Calu3 (cell line): Measurements from ENCODE around the gene CROCC. TPM values are rescaled to one million over a fixed set of nuclear protein-coding genes. Genes with fewer than 3 reads are reported as not detected.
A peak's percentile ranks its signal among the peaks of the same experiment; 100 is the strongest.
"Not testable (repeated sequence)": the region's sequence is repeated elsewhere in the genome, so short reads cannot be mapped to it uniquely, and the experiment has no call there.

Source experiments
- BruUV-seq: library from RNA; stranded (reverse); fragments of 400-500 nt; replicated peaks from 2 replicates; lab custom pipeline; 2021; lab: Mats Ljungman, UMichigan
- CTCF ChIA-PET: fragments of 300-600 bp; sonication (Branson Sonifier 250); formaldehyde crosslinking; loops from one replicate; lab custom pipeline; 2022; ENCODE audit warnings: antibody characterized with exemption; lab: Charles Lee
- DNase-seq: peaks from one replicate; pipeline ENCODE4 v3.0.0; 2022
- H3K27ac Mint-ChIP-seq: one replicate; pipeline ENCODE4 v1.8.0; 2022; ENCODE audit warnings: mixed read lengths; ENCODE audit not compliant: unreplicated experiment
- H3K27me3 Mint-ChIP-seq: one replicate; pipeline ENCODE4 v1.8.0; 2022; ENCODE audit warnings: mixed read lengths; ENCODE audit not compliant: unreplicated experiment
- H3K36me3 Mint-ChIP-seq: one replicate; pipeline ENCODE4 v1.8.0; 2022; ENCODE audit warnings: mild to moderate bottlenecking, moderate library complexity, mixed read lengths; ENCODE audit not compliant: insufficient read depth, unreplicated experiment
- H3K4me1 Mint-ChIP-seq: one replicate; pipeline ENCODE4 v1.8.0; 2022; ENCODE audit warnings: mild to moderate bottlenecking, low read depth, mixed read lengths; ENCODE audit not compliant: unreplicated experiment
- H3K4me3 Mint-ChIP-seq: one replicate; pipeline ENCODE4 v1.8.0; 2022; ENCODE audit warnings: mild to moderate bottlenecking, low read depth, moderate library complexity, mixed read lengths; ENCODE audit not compliant: unreplicated experiment
- H3K9me3 Mint-ChIP-seq: one replicate; pipeline ENCODE4 v1.8.0; 2022; ENCODE audit warnings: low read depth, mixed read lengths; ENCODE audit not compliant: unreplicated experiment
- intact Hi-C: fragments of 100-400 bp; cut with micrococcal nuclease; formaldehyde crosslinking; loops from one replicate; pipeline ENCODE4 v1.10.0; 2022; ENCODE audit not compliant: unreplicated experiment
- total RNA-seq: library from RNA; stranded (reverse); gene quantifications from 2 replicates; pipeline ENCODE4 v1.2.3, GENCODE V29; 2022
- TF ChIP-seq, protein P1 (sequence below): fragments of 200-600 bp; IDR thresholded peaks from one replicate; pipeline ENCODE4 v1.8.0; 2022; ENCODE audit warnings: antibody characterized with exemption; ENCODE audit not compliant: unreplicated experiment

CROCC gene
- total RNA-seq, 1 experiment from 2014 or later = 12.0 TPM

DNA sequence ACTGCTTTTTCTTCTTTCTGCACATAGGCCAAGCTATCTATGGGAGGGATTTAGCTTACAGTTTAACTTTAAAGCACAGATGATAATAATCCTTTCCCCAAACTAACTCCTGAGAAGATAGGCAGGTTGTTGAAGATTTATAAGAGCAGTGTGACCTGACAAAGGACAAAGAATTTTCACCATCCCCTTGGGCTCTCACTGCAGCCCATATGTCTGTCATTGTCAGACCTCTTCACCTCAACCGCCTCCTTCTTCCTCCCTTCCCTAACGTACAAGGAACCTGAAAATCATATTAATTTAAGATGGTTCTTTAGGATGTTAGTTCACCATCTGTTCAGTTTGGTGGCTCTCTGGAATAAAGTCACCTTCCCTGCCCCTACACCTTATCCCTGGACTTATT is 21.0 kb upstream of the CROCC start:
- no peak overlapping the region for H3K4me3 Mint-ChIP-seq
- BruUV-seq = no TSS peak
- intact Hi-C loops = no loop called here
- no peaks in the 10 kb centered on the region for H3K9me3 Mint-ChIP-seq
- H3K27me3 Mint-ChIP-seq = no peaks in the 10 kb centered on the region
- DNase-seq = no peak
- CTCF ChIA-PET = no interaction called here
- H3K4me1 Mint-ChIP-seq = peaks cover 14% of the 10 kb centered on the region
- TF ChIP-seq, protein P1, sequence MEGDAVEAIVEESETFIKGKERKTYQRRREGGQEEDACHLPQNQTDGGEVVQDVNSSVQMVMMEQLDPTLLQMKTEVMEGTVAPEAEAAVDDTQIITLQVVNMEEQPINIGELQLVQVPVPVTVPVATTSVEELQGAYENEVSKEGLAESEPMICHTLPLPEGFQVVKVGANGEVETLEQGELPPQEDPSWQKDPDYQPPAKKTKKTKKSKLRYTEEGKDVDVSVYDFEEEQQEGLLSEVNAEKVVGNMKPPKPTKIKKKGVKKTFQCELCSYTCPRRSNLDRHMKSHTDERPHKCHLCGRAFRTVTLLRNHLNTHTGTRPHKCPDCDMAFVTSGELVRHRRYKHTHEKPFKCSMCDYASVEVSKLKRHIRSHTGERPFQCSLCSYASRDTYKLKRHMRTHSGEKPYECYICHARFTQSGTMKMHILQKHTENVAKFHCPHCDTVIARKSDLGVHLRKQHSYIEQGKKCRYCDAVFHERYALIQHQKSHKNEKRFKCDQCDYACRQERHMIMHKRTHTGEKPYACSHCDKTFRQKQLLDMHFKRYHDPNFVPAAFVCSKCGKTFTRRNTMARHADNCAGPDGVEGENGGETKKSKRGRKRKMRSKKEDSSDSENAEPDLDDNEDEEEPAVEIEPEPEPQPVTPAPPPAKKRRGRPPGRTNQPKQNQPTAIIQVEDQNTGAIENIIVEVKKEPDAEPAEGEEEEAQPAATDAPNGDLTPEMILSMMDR = no peak
- H3K27ac Mint-ChIP-seq = no peak overlapping the region
- H3K36me3 Mint-ChIP-seq = peaks cover 28% of the 10 kb centered on the region

DNA sequence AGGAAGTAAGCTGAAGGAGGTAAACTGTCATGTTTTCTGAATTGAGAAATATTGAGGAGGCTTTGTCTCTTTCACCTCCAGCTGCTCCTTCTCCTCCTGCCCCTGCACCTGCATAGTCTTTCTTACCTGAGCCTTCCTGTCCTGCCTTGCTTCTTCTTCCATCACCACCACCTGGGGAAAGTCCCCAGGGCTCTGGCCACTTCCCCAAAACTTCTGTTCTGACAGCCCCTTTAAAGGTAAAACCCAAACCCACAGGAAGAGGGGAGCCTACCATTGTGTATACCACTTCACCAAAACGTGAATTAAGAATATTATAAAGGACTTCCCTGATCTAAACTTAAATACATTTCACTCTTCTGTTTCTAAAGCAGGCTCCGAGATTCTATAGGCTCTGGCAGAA is 20.4 kb upstream of the CROCC start:
- BruUV-seq, H3K27me3 Mint-ChIP-seq, H3K27ac Mint-ChIP-seq, DNase-seq, CTCF ChIA-PET, H3K9me3 Mint-ChIP-seq, H3K4me3 Mint-ChIP-seq, intact Hi-C loops: not testable (repeated sequence)
- peaks cover 14% of the 10 kb centered on the region for H3K4me1 Mint-ChIP-seq
- H3K36me3 Mint-ChIP-seq = peaks cover 22% of the 10 kb centered on the region

DNA sequence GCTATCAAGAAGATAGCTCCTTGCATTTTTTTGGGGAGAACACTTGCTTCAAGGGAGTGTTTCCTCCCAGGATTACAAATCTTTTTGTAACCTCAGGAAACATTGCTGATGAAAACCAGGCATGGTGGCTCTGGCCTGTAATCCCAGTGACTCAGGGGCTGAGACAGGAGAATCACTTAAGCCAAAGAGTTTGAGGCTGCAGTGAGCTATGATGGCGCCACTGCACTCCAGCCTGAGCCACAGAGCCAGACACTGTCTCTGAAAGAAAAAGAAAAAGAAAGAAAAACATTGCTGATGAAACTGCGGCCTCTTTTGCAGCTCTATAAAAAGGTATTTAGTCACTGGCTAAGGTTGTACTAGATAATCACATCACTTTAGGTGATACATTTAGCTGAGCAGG is 18.7 kb upstream of the CROCC start:
- Mint-ChIP-seq H3K4me1 (no peaks in the 10 kb centered on the region), H3K27me3 (no peaks in the 10 kb centered on the region), H3K9me3 (no peaks in the 10 kb centered on the region), H3K4me3 (no peak overlapping the region), H3K27ac (no peak overlapping the region), H3K36me3 (peaks cover 7% of the 10 kb centered on the region)
- BruUV-seq = no TSS peak
- CTCF ChIA-PET = interaction anchor here (0.5 kb wide), 1 partner anchor 274 kb away, joined by 3 read pairs; no protein-coding TSS in a partner anchor
- TF ChIP-seq, protein P1 = no peak
- DNase-seq = no peak
- intact Hi-C loops = no loop called here

DNA sequence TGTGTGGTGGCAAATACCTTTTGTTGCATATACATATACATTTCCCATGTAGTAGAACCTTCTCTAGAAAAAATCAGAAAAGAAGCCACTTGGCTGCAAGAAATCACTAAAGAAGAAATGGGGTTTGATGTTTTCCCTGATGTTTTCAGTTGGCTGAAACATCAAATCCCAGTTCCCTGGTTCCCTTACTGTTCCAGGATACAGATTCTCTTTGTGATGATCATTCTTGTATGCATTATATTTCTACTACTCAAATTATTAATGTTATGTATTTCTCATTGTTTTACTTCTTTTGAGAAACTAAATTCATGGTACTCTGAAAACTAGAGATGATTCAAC is 18.3 kb upstream of the CROCC start:
- Mint-ChIP-seq H3K9me3 (no peaks in the 10 kb centered on the region), H3K4me1 (no peaks in the 10 kb centered on the region), H3K27me3 (no peaks in the 10 kb centered on the region), H3K4me3 (no peak overlapping the region), H3K36me3 (peaks cover 7% of the 10 kb centered on the region), H3K27ac (no peak overlapping the region)
- intact Hi-C loops = no loop called here
- DNase-seq = no peak
- CTCF ChIA-PET = interaction anchor here (0.5 to 0.9 kb wide), 2 partner anchors 45 to 275 kb away, joined by 3 to 5 read pairs; no protein-coding TSS in a partner anchor
- no TSS peak for BruUV-seq
- TF ChIP-seq, protein P1 = no peak

DNA sequence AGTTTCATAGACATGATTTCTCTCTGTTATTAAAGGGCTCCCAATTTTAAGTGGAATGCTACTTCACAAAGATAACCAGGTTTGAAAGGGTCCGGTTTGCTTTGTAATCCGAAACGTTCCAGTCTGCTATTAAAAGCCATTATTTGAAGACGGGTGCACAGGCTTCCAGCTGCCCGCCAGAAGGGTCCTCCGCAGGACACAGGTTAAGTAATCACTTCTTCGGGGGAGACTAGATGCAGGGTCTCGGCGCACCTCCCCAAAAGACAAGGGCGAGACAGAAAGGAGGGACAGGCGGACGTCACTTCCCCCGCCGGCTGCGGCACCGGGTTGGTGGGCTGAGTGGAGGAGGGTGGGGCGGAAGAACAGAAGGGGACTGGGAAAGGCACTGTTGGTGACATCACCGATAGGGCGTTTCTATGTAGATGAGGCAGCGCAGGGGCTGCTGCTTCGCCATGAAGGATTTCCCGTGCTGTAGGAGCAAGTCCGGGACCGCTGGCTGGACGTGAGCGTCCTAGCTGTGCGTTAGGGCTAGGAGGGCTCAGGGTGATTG is 17.1 kb upstream of the CROCC start:
- CTCF ChIA-PET = interaction anchor here (0.8 to 0.9 kb wide), 2 partner anchors 44 to 56 kb away, joined by 3 to 5 read pairs; no protein-coding TSS in a partner anchor
- Mint-ChIP-seq H3K4me1 (no peaks in the 10 kb centered on the region), H3K36me3 (peaks cover 7% of the 10 kb centered on the region), H3K27ac (no peak overlapping the region), H3K4me3 (no peak overlapping the region), H3K9me3 (no peaks in the 10 kb centered on the region), H3K27me3 (no peaks in the 10 kb centered on the region)
- intact Hi-C loops = no loop called here
- TF ChIP-seq, protein P1 = no peak
- no TSS peak for BruUV-seq
- DNase-seq = peak; percentile 93
